Tibial nerve (tissue), 4 donors: Measurements from ENCODE around the gene ADAM33.

Experiments used
- EP300 ChIP-seq, 2 donors: sonication (generic); formaldehyde crosslinking; IDR thresholded peaks; one replicate each; pipeline ENCODE4 v1.6.1; 2017; ENCODE audit warnings: antibody characterized with exemption in 2 of 2, mild to moderate bottlenecking in 1 of 2
- POLR2A ChIP-seq, 2 donors: fragments of 450-650 bp; IDR thresholded peaks; one replicate each; pipeline ENCODE4 v1.6.1; 2017; ENCODE audit warnings: antibody characterized with exemption in 2 of 2, mild to moderate bottlenecking in 2 of 2, moderate library complexity in 2 of 2
- TF ChIP-seq, protein P1 (sequence below), 5 experiments: fragments of 200-600 bp in 3 of 5; fragments of 450-650 bp in 2 of 5; sonication (generic) in 3 of 5; IDR thresholded peaks; one replicate each; pipeline ENCODE4 v1.5.1; 2016 to 2019; ENCODE audit warnings: antibody characterized with exemption in 5 of 5, mild to moderate bottlenecking in 3 of 5, moderate library complexity in 2 of 5

- no peak for TF ChIP-seq POLR2A (IDR thresholded peaks at IDR 0.05)
- TF ChIP-seq, protein P1, sequence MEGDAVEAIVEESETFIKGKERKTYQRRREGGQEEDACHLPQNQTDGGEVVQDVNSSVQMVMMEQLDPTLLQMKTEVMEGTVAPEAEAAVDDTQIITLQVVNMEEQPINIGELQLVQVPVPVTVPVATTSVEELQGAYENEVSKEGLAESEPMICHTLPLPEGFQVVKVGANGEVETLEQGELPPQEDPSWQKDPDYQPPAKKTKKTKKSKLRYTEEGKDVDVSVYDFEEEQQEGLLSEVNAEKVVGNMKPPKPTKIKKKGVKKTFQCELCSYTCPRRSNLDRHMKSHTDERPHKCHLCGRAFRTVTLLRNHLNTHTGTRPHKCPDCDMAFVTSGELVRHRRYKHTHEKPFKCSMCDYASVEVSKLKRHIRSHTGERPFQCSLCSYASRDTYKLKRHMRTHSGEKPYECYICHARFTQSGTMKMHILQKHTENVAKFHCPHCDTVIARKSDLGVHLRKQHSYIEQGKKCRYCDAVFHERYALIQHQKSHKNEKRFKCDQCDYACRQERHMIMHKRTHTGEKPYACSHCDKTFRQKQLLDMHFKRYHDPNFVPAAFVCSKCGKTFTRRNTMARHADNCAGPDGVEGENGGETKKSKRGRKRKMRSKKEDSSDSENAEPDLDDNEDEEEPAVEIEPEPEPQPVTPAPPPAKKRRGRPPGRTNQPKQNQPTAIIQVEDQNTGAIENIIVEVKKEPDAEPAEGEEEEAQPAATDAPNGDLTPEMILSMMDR (IDR thresholded peaks at IDR 0.05), result no peak
- no peak for TF ChIP-seq EP300 (IDR thresholded peaks at IDR 0.05)
Measured at GRCh38 chr20:3652221-3652620, 29.6 kb downstream of the ADAM33 start.
